Measurements from ENCODE around the gene CNNM4. TPM values are rescaled to one million over a fixed set of nuclear protein-coding genes. Genes with fewer than 3 reads are reported as not detected.

CNNM4 gene
- total and polyA plus RNA-seq, 5 experiments from 2014 or later, result 0.63 to 4.9 (median 2.2) TPM

GRCh38 chr2:96832754-96833507 lies 72.2 kb downstream of the CNNM4 start:
- POLR2A ChIA-PET, result interaction anchor here (1.4 kb wide), 1 partner anchor 25 kb away, joined by 4 read pairs; the partner anchor contains the start of gene ANKRD39
- no peaks in the 10 kb centered on the region for H3K9me3 Mint-ChIP-seq
- ATAC-seq (no peak), DNase-seq (no peak)
- no peak overlapping the region for H3K4me3 Mint-ChIP-seq
- H3K4me1 Mint-ChIP-seq, result peaks cover 0 to 6% (median under 1%) of the 10 kb centered on the region in 4 donors
- no peaks in the 10 kb centered on the region for H3K27me3 Mint-ChIP-seq
- peak overlapping the region in 4 of 10 donors; percentile 11 to 71 (median 47) for H3K27ac Mint-ChIP-seq
- H3K36me3 Mint-ChIP-seq, result peaks cover 0 to 75% (median 6%) of the 10 kb centered on the region in 3 donors

- H3K27ac Mint-ChIP-seq, result peak overlapping the region in 1 of 10 donors; percentile 66
- H3K36me3 Mint-ChIP-seq, result peaks cover 0 to 47% (median 6%) of the 10 kb centered on the region in 3 donors
- H3K4me3 Mint-ChIP-seq, result no peak overlapping the region
- POLR2A ChIA-PET, result interaction anchor here (1.6 kb wide), 1 partner anchor 19 kb away, joined by 6 read pairs; the partner anchor contains the start of gene CNNM3
- no peaks in the 10 kb centered on the region for H3K27me3 Mint-ChIP-seq
- peaks cover 10 to 21% (median 13%) of the 10 kb centered on the region in 4 donors for H3K4me1 Mint-ChIP-seq
- ATAC-seq (no peak), DNase-seq (no peak)
- H3K9me3 Mint-ChIP-seq, result no peaks in the 10 kb centered on the region
These were observed 75.1 kb downstream of the CNNM4 start for GRCh38 chr2:96835830-96836229.

DNA sequence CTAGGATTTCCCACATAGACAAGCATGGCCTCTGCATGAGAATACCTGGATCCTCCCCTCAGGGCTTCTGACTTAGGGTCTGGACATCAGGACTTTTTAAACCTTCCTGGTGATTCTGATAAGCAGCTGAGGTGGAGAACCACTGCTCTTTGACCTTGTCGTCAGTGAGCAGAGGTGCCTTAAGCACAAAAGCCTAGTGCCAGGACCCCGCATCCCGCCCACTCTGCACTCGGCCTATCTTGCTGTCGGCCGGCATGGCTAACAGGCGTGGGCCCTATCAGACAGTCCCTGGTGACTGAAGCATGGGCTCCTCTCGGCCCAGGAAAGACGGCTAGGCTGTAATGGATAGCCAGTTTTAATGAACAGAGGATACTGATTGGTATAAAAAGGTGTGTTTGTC lies 76.9 kb downstream of the CNNM4 start:
- DNase-seq (no peak), ATAC-seq (no peak)
- Mint-ChIP-seq H3K27ac (peak overlapping the region in 4 of 10 donors; percentile 11 to 82 (median 42)), H3K36me3 (peaks cover 0 to 30% (median 2%) of the 10 kb centered on the region in 3 donors), H3K27me3 (no peaks in the 10 kb centered on the region), H3K4me1 (peaks cover 8 to 23% (median 14%) of the 10 kb centered on the region in 4 donors), H3K4me3 (no peak overlapping the region), H3K9me3 (no peaks in the 10 kb centered on the region)
- POLR2A ChIA-PET, result interaction anchor here (3.3 kb wide), 1 partner anchor 20 kb away, joined by 32 read pairs; the partner anchor contains the start of gene CNNM3

DNA sequence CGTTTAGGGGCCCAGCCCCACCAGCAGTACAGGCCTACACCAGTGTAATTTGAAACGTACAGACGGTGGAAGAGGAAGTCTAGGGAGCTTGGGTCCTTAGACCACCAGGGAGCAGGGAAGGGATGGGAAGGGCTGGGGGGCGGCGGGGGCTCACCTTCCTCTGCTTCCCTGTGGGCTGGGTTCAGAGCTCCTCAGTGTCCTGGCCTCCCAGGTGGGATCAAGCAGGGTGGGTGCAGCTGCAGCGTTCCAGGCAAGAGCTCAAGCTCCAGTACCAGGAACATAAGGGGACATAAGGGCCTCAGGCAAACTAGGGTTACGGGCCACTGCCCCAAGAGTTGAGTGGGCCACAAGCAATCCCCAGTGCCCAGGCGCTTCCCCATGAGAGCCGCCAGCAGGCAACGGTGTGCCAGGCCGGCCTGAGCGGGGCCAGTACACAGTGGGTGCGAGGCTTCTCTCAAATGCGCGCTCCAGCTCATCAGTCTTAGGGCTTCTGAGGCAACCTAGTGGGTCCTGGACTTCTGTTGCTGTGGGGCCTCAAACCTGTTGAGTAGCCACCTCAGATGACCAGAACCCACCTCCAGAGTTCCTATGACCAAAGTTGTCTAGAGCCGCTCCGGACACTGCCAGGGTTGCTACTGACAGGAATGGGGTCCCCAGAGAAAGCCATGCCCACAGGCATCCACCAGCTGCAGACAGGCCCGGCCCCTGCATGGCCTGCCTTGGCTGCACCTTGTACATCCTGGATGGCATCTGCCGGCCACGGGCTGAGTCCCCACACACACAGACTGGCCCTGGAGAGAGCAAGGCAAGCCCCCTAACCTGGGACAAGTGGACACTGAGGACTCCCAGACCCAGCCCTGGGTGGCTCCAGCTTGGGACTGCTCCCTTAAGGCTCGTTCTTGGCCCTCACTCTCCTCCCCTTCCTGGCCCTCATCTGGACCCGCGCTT lies 77.9 kb downstream of the CNNM4 start:
- Mint-ChIP-seq H3K27ac (peak overlapping the region in 9 of 10 donors; percentile 46 to 92 (median 80)), H3K9me3 (no peaks in the 10 kb centered on the region)
- POLR2A ChIA-PET, result interaction anchor here (0.7 to 3.3 kb wide), 7 partner anchors 10 to 124 kb away, joined by 3 to 32 read pairs (median 3); partner anchors contain the start of genes ANKRD39 and CNNM3

GRCh38 chr2:96839293-96839874 lies 78.7 kb downstream of the CNNM4 start:
- POLR2A ChIA-PET, result interaction anchor here (0.8 to 3.3 kb wide), 7 partner anchors 11 to 116 kb away, joined by 3 to 32 read pairs (median 5); partner anchors contain the start of genes ANKRD39 and CNNM3
- Mint-ChIP-seq H3K9me3 (no peaks in the 10 kb centered on the region), H3K4me1 (peaks cover 10 to 27% (median 16%) of the 10 kb centered on the region in 4 donors), H3K27ac (peak overlapping the region in 8 of 10 donors; percentile 46 to 92 (median 81)), H3K36me3 (peaks cover 0 to 16% (median 0%) of the 10 kb centered on the region in 3 donors), H3K4me3 (peak overlapping the region; percentile 13 to 81 (median 74)), H3K27me3 (no peaks in the 10 kb centered on the region)
- DNase-seq, result peak; percentile 62 to 89 (median 80)
- ATAC-seq, result peak; percentile 96 to 98

More for the DNA sequence above, 77.9 kb downstream of the CNNM4 start:
- Mint-ChIP-seq H3K27me3 (no peaks in the 10 kb centered on the region), H3K4me3 (peak overlapping the region; percentile 13 to 81 (median 74)), H3K36me3 (peaks cover 0 to 20% (median 0%) of the 10 kb centered on the region in 3 donors), H3K4me1 (peaks cover 10 to 27% (median 16%) of the 10 kb centered on the region in 4 donors)
- ATAC-seq, result peak in 1 of 2 donors; percentile 6
- no peak for DNase-seq

GRCh38 chr2:96839875-96840850 lies 79.5 kb downstream of the CNNM4 start:
- POLR2A ChIA-PET, result interaction anchor here (0.5 to 3.3 kb wide), 8 partner anchors 10 to 303 kb away, joined by 3 to 32 read pairs (median 4); partner anchors contain the start of genes ANKRD39, ARID5A and CNNM3
- ATAC-seq, result no peak
- H3K27ac Mint-ChIP-seq, result peak overlapping the region in 5 of 10 donors; percentile 37 to 67 (median 48)
- H3K9me3 Mint-ChIP-seq, result no peaks in the 10 kb centered on the region
- H3K36me3 Mint-ChIP-seq, result peaks cover 0 to 8% (median 0%) of the 10 kb centered on the region in 3 donors
- H3K4me1 Mint-ChIP-seq, result peaks cover 10 to 27% (median 16%) of the 10 kb centered on the region in 4 donors
- no peaks in the 10 kb centered on the region for H3K27me3 Mint-ChIP-seq
- no peak for DNase-seq
- peak overlapping the region; percentile 10 to 75 (median 40) for H3K4me3 Mint-ChIP-seq

- DNase-seq, result no peak
- H3K9me3 Mint-ChIP-seq, result no peaks in the 10 kb centered on the region
- H3K4me1 Mint-ChIP-seq, result peaks cover 9 to 27% (median 16%) of the 10 kb centered on the region in 4 donors
- H3K27ac Mint-ChIP-seq, result peak overlapping the region in 3 of 10 donors; percentile 40 to 66 (median 63)
- no peaks in the 10 kb centered on the region for H3K27me3 Mint-ChIP-seq
- H3K4me3 Mint-ChIP-seq, result peak overlapping the region in 1 of 10 donors; percentile 26
- POLR2A ChIA-PET, result interaction anchor here (0.6 to 1.4 kb wide), 4 partner anchors 23 to 864 kb away, joined by 3 to 5 read pairs (median 4); partner anchors contain the start of gene CNNM3
- no peak for ATAC-seq
- H3K36me3 Mint-ChIP-seq, result peaks cover 0 to 6% (median 3%) of the 10 kb centered on the region in 3 donors
These were observed 81.2 kb downstream of the CNNM4 start for GRCh38 chr2:96841701-96842495.

DNA sequence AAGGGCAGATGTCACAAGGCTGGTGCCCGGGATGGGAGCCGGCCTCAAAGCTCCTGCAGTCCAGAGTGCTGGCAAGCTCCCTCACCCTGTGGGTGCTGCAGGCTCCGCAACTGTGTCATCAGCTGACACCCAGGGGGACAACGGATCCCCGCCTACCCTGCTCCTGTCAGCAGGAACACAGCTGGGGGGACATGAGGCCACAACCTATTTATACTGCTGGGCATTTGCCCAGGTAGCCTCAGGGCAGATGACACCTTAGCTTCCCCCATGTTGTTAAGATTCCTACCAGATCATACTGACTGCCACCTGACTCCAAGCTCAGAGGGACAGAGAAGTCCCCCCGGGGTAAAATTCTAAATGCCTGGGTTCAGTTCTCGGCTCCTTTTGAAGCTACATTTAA lies 81.9 kb downstream of the CNNM4 start:
- Mint-ChIP-seq H3K4me3 (no peak overlapping the region), H3K27ac (peak overlapping the region in 3 of 10 donors; percentile 15 to 63 (median 41)), H3K36me3 (peaks cover 0 to 12% (median 5%) of the 10 kb centered on the region in 3 donors), H3K4me1 (peaks cover 9 to 27% (median 16%) of the 10 kb centered on the region in 4 donors), H3K27me3 (no peaks in the 10 kb centered on the region), H3K9me3 (no peaks in the 10 kb centered on the region)
- POLR2A ChIA-PET, result interaction anchor here (0.6 to 1.8 kb wide), 5 partner anchors 15 to 865 kb away, joined by 3 to 9 read pairs (median 4); partner anchors contain the start of genes ANKRD39 and CNNM3
- DNase-seq (no peak), ATAC-seq (no peak)

DNA sequence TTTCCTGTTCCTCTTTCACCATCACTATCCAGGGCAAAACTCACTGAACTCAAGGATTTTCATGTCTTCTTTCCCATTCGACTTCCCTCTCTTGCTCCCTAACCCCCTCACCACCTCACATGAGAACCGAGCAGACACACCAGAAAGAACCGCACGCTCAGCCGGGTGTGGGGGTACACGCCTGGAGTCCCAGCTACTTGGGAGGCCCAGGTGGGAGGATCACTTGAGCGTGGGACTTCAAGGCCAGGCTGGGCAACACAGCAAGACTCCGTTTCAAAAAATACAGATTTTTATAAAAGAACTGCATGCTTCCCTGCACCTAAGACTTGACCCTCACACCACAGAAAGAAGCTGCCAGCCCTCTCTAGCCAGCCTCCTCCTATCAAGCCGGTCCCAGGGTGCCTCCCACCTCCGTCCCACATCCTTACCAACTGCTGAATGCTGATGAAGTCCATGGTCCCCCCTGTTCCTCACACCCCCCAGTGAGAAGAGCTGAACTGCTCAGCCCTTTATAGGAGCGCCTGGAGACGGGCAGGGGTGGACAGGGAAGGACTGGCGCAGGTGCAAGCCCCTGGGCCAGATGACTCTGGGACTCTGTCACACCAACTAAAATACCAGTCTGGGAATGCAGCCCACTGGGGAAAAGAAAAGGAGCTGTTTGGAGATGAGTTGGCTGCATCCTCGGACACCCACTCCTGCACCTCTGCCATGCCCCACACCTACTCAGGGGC lies 83.0 kb downstream of the CNNM4 start, which contains the start of gene ANKRD23:
Gene ANKRD23, minus strand, starts transcription at position 484 of the 731 bp plus-strand sequence. Its CDS starts 29 bp downstream, at position 455.
- H3K4me1 Mint-ChIP-seq, result peaks cover 9 to 21% (median 15%) of the 10 kb centered on the region in 4 donors
- H3K36me3 Mint-ChIP-seq, result peaks cover 0 to 23% (median 10%) of the 10 kb centered on the region in 3 donors
- no peak within 1 kb of the TSS for H3K4me3 Mint-ChIP-seq
- peak within 1 kb of the TSS in 6 of 10 donors; percentile 15 to 75 (median 51) for H3K27ac Mint-ChIP-seq
- DNase-seq (no peak), ATAC-seq (no peak)
- POLR2A ChIA-PET, result interaction anchor here (1.0 to 1.8 kb wide), 4 partner anchors 14 to 102 kb away, joined by 3 to 9 read pairs (median 4); partner anchors contain the start of gene ANKRD39
- no peaks in the 10 kb centered on the region for H3K27me3 Mint-ChIP-seq
- H3K9me3 Mint-ChIP-seq, result no peaks in the 10 kb centered on the region

Measured in naive thymus-derived CD8-positive, alpha-beta T cell (primary cell).